AG04449 (cell line): ENCODE results near the gene TTBK1.
A peak's percentile ranks its signal among the peaks of the same experiment; 100 is the strongest.

Experiments
- CTCF ChIA-PET: fragments of 350-600 bp; formaldehyde crosslinking; extraction: SDS; loops from one replicate; lab custom pipeline; 2021; ENCODE audit warnings: antibody characterized with exemption; lab: Yijun Ruan, JAX
- POLR2A ChIA-PET: fragments of 400-600, 350-600 bp; formaldehyde crosslinking; extraction: SDS; loops from one replicate; lab custom pipeline; 2020; ENCODE audit warnings: antibody characterized with exemption, inconsistent platforms; lab: Yijun Ruan, JAX
- DNase-seq: peaks from one replicate; pipeline ENCODE4 v3.0.0-alpha.2; 2010; ENCODE audit warnings: low read depth, low spot score
- H3K4me3 ChIP-seq: 2 replicates; pipeline ENCODE4 v1.5.1; 2011; ENCODE audit warnings: low read depth, mild to moderate bottlenecking, control low read depth, low read length
- CTCF ChIP-seq: IDR thresholded peaks from one replicate; pipeline ENCODE4 v1.5.1; 2011; ENCODE audit warnings: mild to moderate bottlenecking, moderate library complexity, low read length, control low read depth, inconsistent platforms; ENCODE audit not compliant: insufficient read depth; ENCODE audit errors: missing control alignments

Gene TTBK1

GRCh38 chr6:43304361-43304760, 61.1 kb downstream of the TTBK1 start:
- no peak for DNase-seq
- ChIA-PET POLR2A (no interaction called here), CTCF (interaction anchor here (1.7 kb wide), 1 partner anchor 31 kb away, joined by 5 read pairs; no protein-coding TSS in a partner anchor)
- no peak for TF ChIP-seq CTCF
- no peak overlapping the region for H3K4me3 ChIP-seq

GRCh38 chr6:43304882-43305281, 61.6 kb downstream of the TTBK1 start:
- ChIA-PET POLR2A (no interaction called here), CTCF (interaction anchor here (1.6 kb wide), 1 partner anchor 9 kb away, joined by 5 read pairs; no protein-coding TSS in a partner anchor)
- DNase-seq: no peak
- H3K4me3 ChIP-seq: no peak overlapping the region
- no peak for TF ChIP-seq CTCF

- DNase-seq: no peak
These were observed 62.8 kb downstream of the TTBK1 start for GRCh38 chr6:43306086-43306485.

GRCh38 chr6:43307451-43308100, 64.3 kb downstream of the TTBK1 start:
- H3K4me3 ChIP-seq: no peak overlapping the region

More at GRCh38 chr6:43306086-43306485, 62.8 kb downstream of the TTBK1 start:
- no peak for TF ChIP-seq CTCF
- ChIA-PET POLR2A (no interaction called here), CTCF (interaction anchor here (0.9 to 1.6 kb wide), 2 partner anchors 10 to 28 kb away, joined by 3 to 5 read pairs; no protein-coding TSS in a partner anchor)
- H3K4me3 ChIP-seq: no peak overlapping the region

GRCh38 chr6:43308101-43308989, 65.1 kb downstream of the TTBK1 start, which contains the start of gene CRIP3:
TSS of gene CRIP3 (minus strand) at chr6:43308826. CDS start at chr6:43308792, 34 bp downstream.
- peak within 1 kb of the TSS; percentile 49 for H3K4me3 ChIP-seq
- POLR2A ChIA-PET: no interaction called here
- CTCF ChIA-PET: interaction anchor here (0.7 to 2.1 kb wide), 5 partner anchors 10 to 79 kb away, joined by 3 to 10 read pairs (median 4); partner anchors contain the start of genes DNPH1 and SLC22A7

More at GRCh38 chr6:43307451-43308100, 64.3 kb downstream of the TTBK1 start:
- ChIA-PET CTCF (interaction anchor here (1.0 to 2.1 kb wide), 2 partner anchors 11 to 78 kb away, joined by 7 to 10 read pairs; partner anchors contain the start of gene DNPH1), POLR2A (no interaction called here)
- TF ChIP-seq CTCF: no peak
- no peak for DNase-seq

More at GRCh38 chr6:43308101-43308989, 65.1 kb downstream of the TTBK1 start, which contains the start of gene CRIP3:
- peak; percentile 29 for TF ChIP-seq CTCF
- DNase-seq: no peak
